PC-9 (cell line): ENCODE results near the gene HIRA. TPM values are rescaled to one million over a fixed set of nuclear protein-coding genes. Genes with fewer than 3 reads are reported as not detected.

ENCODE experiments used
- BruUV-seq: library from RNA; stranded (reverse); fragments of 400-500 nt; replicated peaks from 2 replicates; lab custom pipeline; 2021; lab: Mats Ljungman, UMichigan
- CTCF ChIA-PET: fragments of 300-600 bp; sonication (Branson Sonifier 250); formaldehyde crosslinking; loops from one replicate; lab custom pipeline; 2022; ENCODE audit warnings: antibody characterized with exemption; lab: Charles Lee
- POLR2A ChIA-PET: fragments of 300-600 bp; sonication (Branson Sonifier 250); formaldehyde crosslinking; loops from one replicate; lab custom pipeline; 2022; ENCODE audit warnings: antibody characterized with exemption; ENCODE audit not compliant: unreplicated experiment; lab: Charles Lee
- DNase-seq, 2 experiments: peaks; one replicate each; pipeline versions ENCODE4 v3.0.0 to v3.0.0-alpha.2; 2015 to 2022; ENCODE audit warnings: mixed read lengths in 1 of 2
- H2AFZ ChIP-seq: fragments of 200-600 bp; sonication (generic); 2 replicates; pipeline ENCODE4 v1.8.1; 2017; ENCODE audit warnings: antibody characterized with exemption
- H3F3A ChIP-seq: fragments of 200-600 bp; sonication (generic); 2 replicates; pipeline ENCODE4 v1.8.1; 2017; ENCODE audit warnings: antibody characterized with exemption, mild to moderate bottlenecking, low read depth; ENCODE audit not compliant: insufficient read depth
- H3K27ac ChIP-seq: fragments of 200-600 bp; sonication (generic); 2 replicates; pipeline ENCODE4 v1.6.1; 2016; ENCODE audit warnings: mixed run types
- H3K27me3 ChIP-seq: fragments of 200-600 bp; sonication (generic); 2 replicates; pipeline ENCODE4 v1.6.1; 2016; ENCODE audit warnings: low read depth, mixed run types; ENCODE audit not compliant: insufficient read depth
- H3K36me3 ChIP-seq: fragments of 200-600 bp; sonication (generic); 2 replicates; pipeline ENCODE4 v1.6.1; 2016; ENCODE audit warnings: low read depth, mixed run types
- H3K4me1 ChIP-seq: fragments of 200-600 bp; sonication (generic); replicated peaks from 2 replicates; pipeline ENCODE4 v1.6.1; 2016; ENCODE audit warnings: mixed run types; ENCODE audit not compliant: insufficient read depth
- H3K4me2 ChIP-seq: fragments of 200-600 bp; sonication (generic); 2 replicates; pipeline ENCODE4 v1.6.1; 2017; ENCODE audit warnings: mixed run types
- H3K4me3 ChIP-seq: fragments of 200-600 bp; sonication (generic); 2 replicates; pipeline ENCODE4 v1.6.1; 2016; ENCODE audit warnings: mixed run types
- H3K79me2 ChIP-seq: fragments of 200-600 bp; sonication (generic); 2 replicates; pipeline ENCODE4 v1.6.1; 2017; ENCODE audit warnings: low read depth, mixed run types
- H3K9me2 ChIP-seq: fragments of 200-600 bp; sonication (generic); 2 replicates; pipeline ENCODE4 v1.8.1; 2017; ENCODE audit warnings: mild to moderate bottlenecking; ENCODE audit not compliant: insufficient read depth
- H3K9me3 ChIP-seq: fragments of 200-600 bp; sonication (generic); 2 replicates; pipeline ENCODE4 v1.8.1; 2016; ENCODE audit warnings: low read depth; ENCODE audit not compliant: insufficient read depth
- H4K20me1 ChIP-seq: fragments of 200-600 bp; sonication (generic); 2 replicates; pipeline ENCODE4 v1.8.1; 2017; ENCODE audit not compliant: insufficient read depth
- CTCF ChIP-seq: fragments of 200-600 bp; sonication (generic); conservative IDR thresholded peaks from 2 replicates; pipeline ENCODE4 v1.6.1; 2017; ENCODE audit warnings: mixed run types, antibody characterized with exemption, mild to moderate bottlenecking, moderate library complexity
- EZH2 ChIP-seq: fragments of 200-600 bp; sonication (generic); IDR thresholded peaks from 2 replicates; pipeline ENCODE4 v1.8.0; 2017; ENCODE audit warnings: antibody characterized with exemption, low read depth
- intact Hi-C: fragments of 100-400 bp; cut with micrococcal nuclease; formaldehyde crosslinking; loops from one replicate; pipeline ENCODE4 v1.10.0; 2022; ENCODE audit not compliant: unreplicated experiment
- total RNA-seq: library from RNA; stranded (reverse); gene quantifications from 2 replicates; pipeline ENCODE4 v1.2.3, GENCODE V29; 2021

Gene HIRA
- total RNA-seq, 1 experiment from 2014 or later: 19.2 TPM

DNA sequence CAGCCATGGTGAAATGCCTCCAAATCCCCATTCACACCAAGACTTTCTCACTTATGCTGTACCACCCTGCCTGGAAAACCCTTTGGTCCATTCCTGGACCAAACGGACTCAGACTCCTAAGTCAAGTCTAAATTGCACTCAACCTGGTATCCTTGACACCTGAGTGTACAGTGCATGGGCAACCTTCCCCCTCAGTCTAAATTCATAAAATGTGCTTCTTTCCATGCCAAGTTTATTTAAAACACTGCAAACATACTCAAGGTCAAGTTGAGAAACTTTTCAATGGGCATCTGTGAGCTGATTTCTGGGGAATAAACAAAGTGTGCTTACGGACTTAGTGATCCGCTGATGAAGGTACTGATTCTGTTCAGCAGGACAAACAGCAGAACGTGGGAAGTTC, 26.4 kb downstream of the HIRA start:
- Histone ChIP-seq H3K4me3 (no peak overlapping the region), H3K4me1 (no peaks in the 10 kb centered on the region), H3K27me3 (no peaks in the 10 kb centered on the region), H3K9me2 (no peaks in the 10 kb centered on the region), H3K4me2 (no peak overlapping the region), H2AFZ (no peak overlapping the region), H3K36me3 (no peaks in the 10 kb centered on the region; the same call in 1 of the 2 replicates), H3K9me3 (no peaks in the 10 kb centered on the region), H3F3A (no peaks in the 10 kb centered on the region), H3K27ac (no peak overlapping the region), H3K79me2 (no peaks in the 10 kb centered on the region), H4K20me1 (no peaks in the 10 kb centered on the region; the same call in 1 of the 2 replicates)
- BruUV-seq: no TSS peak
- POLR2A ChIA-PET: no interaction called here
- no peak for TF ChIP-seq CTCF
- no peak for TF ChIP-seq EZH2
- intact Hi-C loops: loop anchor here (10.0 kb wide), 1 partner anchor 60 kb away; no protein-coding TSS in a partner anchor
- CTCF ChIA-PET: no interaction called here
- DNase-seq: no peak

DNA sequence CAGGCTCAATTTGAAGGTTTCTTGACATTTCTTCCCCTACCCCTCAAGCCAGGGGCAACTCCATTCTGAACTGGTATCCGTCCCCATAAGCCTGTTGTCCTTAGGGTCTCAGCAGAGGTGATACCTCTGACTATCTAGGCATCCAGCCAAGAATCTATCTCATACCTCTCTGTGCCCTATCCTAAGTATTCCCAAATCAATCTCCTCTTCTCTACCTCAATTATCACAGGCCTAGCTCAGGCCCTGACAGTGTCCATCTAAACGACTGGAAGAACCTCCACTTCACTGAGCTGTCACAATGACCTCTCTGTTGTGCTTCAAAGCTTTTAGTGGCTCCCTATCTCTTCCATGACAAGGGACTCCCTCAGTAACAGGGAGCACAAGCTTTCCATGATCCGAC, 26.9 kb downstream of the HIRA start:
- no peak overlapping the region for H3K27ac ChIP-seq
- ChIA-PET POLR2A (no interaction called here), CTCF (no interaction called here)
- intact Hi-C loops: loop anchor here (10.0 kb wide), 1 partner anchor 60 kb away; no protein-coding TSS in a partner anchor
- no peak overlapping the region for H3K4me2 ChIP-seq
- no peaks in the 10 kb centered on the region for H3K79me2 ChIP-seq
- H3K9me2 ChIP-seq: no peaks in the 10 kb centered on the region
- H3K27me3 ChIP-seq: no peaks in the 10 kb centered on the region
- TF ChIP-seq EZH2: no peak
- TF ChIP-seq CTCF: no peak
- H3F3A ChIP-seq: no peaks in the 10 kb centered on the region
- H3K9me3 ChIP-seq: no peaks in the 10 kb centered on the region
- H2AFZ ChIP-seq: no peak overlapping the region
- H3K4me1 ChIP-seq: no peaks in the 10 kb centered on the region
- DNase-seq: no peak
- BruUV-seq: no TSS peak
- H4K20me1 ChIP-seq: no peaks in the 10 kb centered on the region; the same call in 1 of the 2 replicates
- H3K4me3 ChIP-seq: no peak overlapping the region
- no peaks in the 10 kb centered on the region; the same call in 1 of the 2 replicates for H3K36me3 ChIP-seq

DNA sequence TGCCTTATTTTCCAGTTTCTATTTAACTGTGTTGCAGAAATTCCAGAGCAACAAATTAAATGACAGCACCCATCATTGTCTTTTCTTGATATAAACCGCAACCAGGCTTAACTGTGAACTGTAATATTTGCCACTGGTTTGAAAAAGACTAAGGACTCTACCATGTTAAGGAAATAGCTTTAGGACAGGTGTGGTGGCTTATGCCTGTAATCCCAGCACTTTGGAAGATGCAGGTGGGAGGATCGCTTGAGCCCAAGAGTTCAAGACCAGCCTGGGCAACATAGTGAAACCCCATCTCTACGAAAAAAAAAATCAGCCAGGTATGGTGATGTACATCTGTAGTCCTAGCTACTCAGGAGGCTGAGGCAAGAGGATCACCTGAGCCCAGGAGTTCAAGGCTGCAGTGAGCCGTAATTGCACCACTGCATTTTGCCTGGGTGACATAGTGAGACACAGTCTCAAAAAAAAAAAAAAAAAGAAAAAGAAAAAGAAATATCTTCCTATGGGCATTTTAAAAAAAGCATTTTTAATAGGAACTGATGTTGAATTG, 28.8 kb downstream of the HIRA start:
- H3K4me2 ChIP-seq: no peak overlapping the region
- H3K9me2 ChIP-seq: no peaks in the 10 kb centered on the region
- no peaks in the 10 kb centered on the region for H3K4me1 ChIP-seq
- H3K27ac ChIP-seq: no peak overlapping the region
- H2AFZ ChIP-seq: no peak overlapping the region
- no peaks in the 10 kb centered on the region for H3F3A ChIP-seq
- BruUV-seq: no TSS peak
- no peaks in the 10 kb centered on the region; the same call in 1 of the 2 replicates for H3K36me3 ChIP-seq
- H3K4me3 ChIP-seq: no peak overlapping the region
- no peak for DNase-seq
- intact Hi-C loops: loop anchor here (10.0 kb wide), 1 partner anchor 58 kb away; no protein-coding TSS in a partner anchor
- CTCF ChIA-PET: no interaction called here
- POLR2A ChIA-PET: no interaction called here
- TF ChIP-seq CTCF: no peak
- TF ChIP-seq EZH2: no peak
- no peaks in the 10 kb centered on the region for H3K27me3 ChIP-seq
- H3K9me3 ChIP-seq: no peaks in the 10 kb centered on the region
- H3K79me2 ChIP-seq: no peaks in the 10 kb centered on the region
- no peaks in the 10 kb centered on the region for H4K20me1 ChIP-seq
